ENCODE measurements around the gene CRABP1. TPM values are rescaled to one million over a fixed set of nuclear protein-coding genes. Genes with fewer than 3 reads are reported as not detected.

The CRABP1 gene
- total RNA-seq, 4 donors from 2014 or later, result 2.1 TPM; not detected in 3

GRCh38 chr15:78313383-78313782 lies 26.8 kb upstream of the CRABP1 start:
- TF ChIP-seq, protein P1, sequence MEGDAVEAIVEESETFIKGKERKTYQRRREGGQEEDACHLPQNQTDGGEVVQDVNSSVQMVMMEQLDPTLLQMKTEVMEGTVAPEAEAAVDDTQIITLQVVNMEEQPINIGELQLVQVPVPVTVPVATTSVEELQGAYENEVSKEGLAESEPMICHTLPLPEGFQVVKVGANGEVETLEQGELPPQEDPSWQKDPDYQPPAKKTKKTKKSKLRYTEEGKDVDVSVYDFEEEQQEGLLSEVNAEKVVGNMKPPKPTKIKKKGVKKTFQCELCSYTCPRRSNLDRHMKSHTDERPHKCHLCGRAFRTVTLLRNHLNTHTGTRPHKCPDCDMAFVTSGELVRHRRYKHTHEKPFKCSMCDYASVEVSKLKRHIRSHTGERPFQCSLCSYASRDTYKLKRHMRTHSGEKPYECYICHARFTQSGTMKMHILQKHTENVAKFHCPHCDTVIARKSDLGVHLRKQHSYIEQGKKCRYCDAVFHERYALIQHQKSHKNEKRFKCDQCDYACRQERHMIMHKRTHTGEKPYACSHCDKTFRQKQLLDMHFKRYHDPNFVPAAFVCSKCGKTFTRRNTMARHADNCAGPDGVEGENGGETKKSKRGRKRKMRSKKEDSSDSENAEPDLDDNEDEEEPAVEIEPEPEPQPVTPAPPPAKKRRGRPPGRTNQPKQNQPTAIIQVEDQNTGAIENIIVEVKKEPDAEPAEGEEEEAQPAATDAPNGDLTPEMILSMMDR (IDR thresholded peaks at IDR 0.05), result no peak
- no peak for TF ChIP-seq POLR2A (IDR thresholded peaks at IDR 0.05)

GRCh38 chr15:78314181-78314581 lies 26.0 kb upstream of the CRABP1 start:
- Histone ChIP-seq H3K27me3 (no peaks in the 10 kb centered on the region), H3K36me3 (no peaks in the 10 kb centered on the region), H3K4me3 (no peak overlapping the region), H3K9me3 (no peaks in the 10 kb centered on the region), H3K4me1 (peaks cover 0 to 9% (median 4%) of the 10 kb centered on the region in 4 donors), H3K27ac (no peak overlapping the region)
- DNase-seq, result no peak
- TF ChIP-seq POLR2A (IDR thresholded peaks at IDR 0.05), result no peak
- TF ChIP-seq, protein P1 (IDR thresholded peaks at IDR 0.05), result no peak

More at GRCh38 chr15:78313383-78313782, 26.8 kb upstream of the CRABP1 start:
- Histone ChIP-seq H3K36me3 (no peaks in the 10 kb centered on the region), H3K9me3 (no peaks in the 10 kb centered on the region), H3K27ac (no peak overlapping the region), H3K4me1 (peaks cover 0 to 14% (median 5%) of the 10 kb centered on the region in 4 donors), H3K27me3 (no peaks in the 10 kb centered on the region), H3K4me3 (no peak overlapping the region)
- no peak for DNase-seq

- no peak for DNase-seq
- H3K4me3 ChIP-seq, result no peak overlapping the region
- no peaks in the 10 kb centered on the region for H3K36me3 ChIP-seq
- no peak for TF ChIP-seq POLR2A (IDR thresholded peaks at IDR 0.05)
- TF ChIP-seq, protein P1 (IDR thresholded peaks at IDR 0.05), result peak in 3 of 6 experiments; percentile 45 to 56 (median 45)
- H3K9me3 ChIP-seq, result no peaks in the 10 kb centered on the region
- no peaks in the 10 kb centered on the region for H3K27me3 ChIP-seq
- peak overlapping the region in 2 of 4 donors; percentile 71 to 94 for H3K27ac ChIP-seq
- H3K4me1 ChIP-seq, result peaks cover 0 to 9% (median 4%) of the 10 kb centered on the region in 4 donors
Measured at GRCh38 chr15:78315686-78316282, 24.4 kb upstream of the CRABP1 start.

DNA sequence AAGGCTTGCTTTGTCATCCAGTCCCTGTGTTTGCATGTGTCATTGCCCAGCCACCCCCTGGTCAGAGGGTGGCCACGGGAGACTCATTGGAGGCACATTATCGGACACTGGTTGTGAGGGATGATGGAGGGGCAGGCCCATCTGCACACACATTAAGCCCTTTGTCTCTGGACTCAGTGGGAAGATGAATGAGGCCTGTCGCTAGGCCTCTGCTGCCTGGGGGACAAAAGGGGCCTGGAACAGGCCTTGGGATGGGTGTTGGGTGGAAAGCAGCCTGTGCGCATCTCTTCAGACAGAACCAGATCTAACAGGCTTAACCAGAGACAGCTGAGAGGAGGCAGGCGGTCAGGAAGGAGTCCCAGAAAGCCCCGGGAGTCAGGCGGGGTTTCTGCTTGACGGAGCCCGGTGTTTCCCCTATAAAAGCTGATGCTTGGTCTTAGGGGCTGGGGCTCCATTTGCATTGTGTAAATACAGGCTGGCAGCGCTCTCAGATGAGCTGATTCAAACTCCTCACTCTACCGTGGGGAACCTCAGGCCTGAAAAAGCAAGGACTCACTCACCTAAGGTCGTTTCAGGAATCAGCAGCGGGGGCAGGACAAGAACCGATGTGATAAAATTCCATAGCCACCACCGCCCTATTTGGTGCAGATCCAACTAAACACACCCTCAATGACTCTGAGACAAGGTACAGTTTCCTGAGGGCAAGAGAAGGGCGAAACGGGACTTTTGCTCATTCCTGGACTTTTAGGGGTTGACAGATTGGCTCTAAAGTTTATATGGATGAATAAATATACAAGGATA lies 23.7 kb upstream of the CRABP1 start:
- peaks cover 0 to 9% (median 4%) of the 10 kb centered on the region in 4 donors for H3K4me1 ChIP-seq
- no peaks in the 10 kb centered on the region for H3K27me3 ChIP-seq
- no peak for TF ChIP-seq POLR2A (IDR thresholded peaks at IDR 0.05)
- TF ChIP-seq, protein P1 (IDR thresholded peaks at IDR 0.05), result no peak
- no peaks in the 10 kb centered on the region for H3K36me3 ChIP-seq
- peak overlapping the region in 3 of 4 donors; percentile 49 to 94 (median 71) for H3K27ac ChIP-seq
- no peaks in the 10 kb centered on the region for H3K9me3 ChIP-seq
- H3K4me3 ChIP-seq, result no peak overlapping the region
- peak in 2 of 3 donors; percentile 61 to 83 for DNase-seq

- no peaks in the 10 kb centered on the region for H3K9me3 ChIP-seq
- H3K27ac ChIP-seq, result peak overlapping the region in 3 of 4 donors; percentile 49 to 94 (median 71)
- TF ChIP-seq, protein P1 (IDR thresholded peaks at IDR 0.05), result peak in 3 of 6 experiments; percentile 38 to 55 (median 45)
- no peak for TF ChIP-seq POLR2A (IDR thresholded peaks at IDR 0.05)
- H3K27me3 ChIP-seq, result no peaks in the 10 kb centered on the region
- H3K36me3 ChIP-seq, result no peaks in the 10 kb centered on the region
- peaks cover 0 to 9% (median 4%) of the 10 kb centered on the region in 4 donors for H3K4me1 ChIP-seq
- DNase-seq, result peak in 2 of 3 donors; percentile 59
- H3K4me3 ChIP-seq, result no peak overlapping the region
Measured at GRCh38 chr15:78317145-78317836, 22.9 kb upstream of the CRABP1 start.

All from Peyer's patch (tissue), 4 donors.